GM19372 (cell line): ENCODE data around the gene PTCD1.
A peak's percentile ranks its signal among the peaks of the same experiment; 100 is the strongest.

Experiments used
- ATAC-seq: cut with Tn5 transposase; IDR thresholded peaks from one replicate; pipeline ENCODE4 v1.9.1; 2021; ENCODE audit warnings: mild to moderate bottlenecking, low read depth, moderate library complexity; ENCODE audit not compliant: unreplicated experiment

The PTCD1 gene, protein sequence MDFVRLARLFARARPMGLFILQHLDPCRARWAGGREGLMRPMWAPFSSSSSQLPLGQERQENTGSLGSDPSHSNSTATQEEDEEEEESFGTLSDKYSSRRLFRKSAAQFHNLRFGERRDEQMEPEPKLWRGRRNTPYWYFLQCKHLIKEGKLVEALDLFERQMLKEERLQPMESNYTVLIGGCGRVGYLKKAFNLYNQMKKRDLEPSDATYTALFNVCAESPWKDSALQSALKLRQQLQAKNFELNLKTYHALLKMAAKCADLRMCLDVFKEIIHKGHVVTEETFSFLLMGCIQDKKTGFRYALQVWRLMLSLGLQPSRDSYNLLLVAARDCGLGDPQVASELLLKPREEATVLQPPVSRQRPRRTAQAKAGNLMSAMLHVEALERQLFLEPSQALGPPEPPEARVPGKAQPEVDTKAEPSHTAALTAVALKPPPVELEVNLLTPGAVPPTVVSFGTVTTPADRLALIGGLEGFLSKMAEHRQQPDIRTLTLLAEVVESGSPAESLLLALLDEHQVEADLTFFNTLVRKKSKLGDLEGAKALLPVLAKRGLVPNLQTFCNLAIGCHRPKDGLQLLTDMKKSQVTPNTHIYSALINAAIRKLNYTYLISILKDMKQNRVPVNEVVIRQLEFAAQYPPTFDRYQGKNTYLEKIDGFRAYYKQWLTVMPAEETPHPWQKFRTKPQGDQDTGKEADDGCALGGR

DNA sequence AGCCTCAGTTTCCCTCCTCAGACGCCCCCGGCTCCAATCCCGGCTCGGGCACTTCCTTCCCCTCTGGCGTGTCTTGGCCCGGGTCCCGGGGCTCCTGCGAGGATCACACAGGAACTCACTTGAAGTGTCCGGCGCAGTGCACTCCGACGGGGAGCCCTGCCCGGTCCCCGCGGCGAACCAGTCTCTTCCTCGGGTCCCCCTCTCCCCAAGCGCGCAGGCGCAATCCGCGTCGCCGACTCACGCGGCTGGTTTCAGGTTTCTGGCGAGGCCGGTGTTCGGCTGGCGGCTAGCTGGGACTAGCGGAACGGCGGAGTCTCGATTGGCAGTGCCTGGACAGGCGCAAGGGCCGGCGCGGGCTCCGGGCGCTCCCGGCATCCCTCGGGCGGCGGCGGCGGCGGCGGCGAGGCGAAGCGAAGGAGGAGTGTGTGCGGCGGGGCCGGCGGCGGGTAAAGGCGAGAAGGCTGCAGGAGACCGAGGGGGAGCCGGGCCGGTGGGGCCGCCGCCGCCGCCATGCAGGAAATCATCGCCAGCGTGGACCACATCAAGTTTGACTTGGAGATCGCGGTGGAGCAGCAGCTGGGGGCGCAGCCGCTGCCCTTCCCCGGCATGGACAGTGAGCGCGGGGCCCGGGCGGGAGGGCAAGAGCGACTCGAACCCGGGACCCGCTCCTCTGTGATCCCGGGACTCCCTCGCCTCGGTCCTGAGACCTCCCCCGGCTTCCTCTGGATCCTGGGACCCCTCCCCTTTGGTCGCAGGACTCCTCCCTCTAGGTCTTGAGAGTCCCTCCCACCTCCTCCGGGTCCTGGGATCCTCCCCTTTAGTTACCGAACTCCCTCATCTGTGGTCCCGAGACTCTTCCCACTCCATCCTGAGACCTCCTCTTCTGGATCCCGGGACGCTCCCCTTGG lies at the start of gene PTCD1, which contains the start of gene CPSF4:
PTCD1 (minus strand) TSS at position 226 of the 908 bp plus-strand sequence. CDS start 3,556 bp downstream, outside the sequence.
CPSF4 (plus strand) TSS at position 371 of the 908 bp plus-strand sequence; CDS start at position 511, 140 bp downstream.
- peak; percentile 91 for ATAC-seq

DNA sequence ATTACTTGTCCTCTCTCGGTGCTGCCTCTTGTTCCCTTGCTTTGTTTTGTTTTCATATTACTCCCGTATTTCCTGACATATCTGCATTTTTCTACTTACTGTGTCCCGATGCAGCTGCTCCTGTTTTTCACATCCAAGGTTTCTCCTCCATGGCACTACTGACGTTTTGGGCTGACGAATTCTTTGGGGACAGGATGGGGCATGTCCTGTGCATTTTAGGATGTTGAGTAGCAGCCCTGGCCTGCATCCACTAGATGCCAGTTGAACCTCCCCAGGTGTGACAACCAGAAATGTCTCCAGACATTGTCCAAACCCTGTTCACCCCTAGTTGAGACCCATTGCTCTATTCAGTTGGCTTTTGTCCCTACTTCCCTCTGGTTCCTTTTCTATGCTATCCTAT lies 46.5 kb upstream of the PTCD1 start:
- ATAC-seq, result no peak

DNA sequence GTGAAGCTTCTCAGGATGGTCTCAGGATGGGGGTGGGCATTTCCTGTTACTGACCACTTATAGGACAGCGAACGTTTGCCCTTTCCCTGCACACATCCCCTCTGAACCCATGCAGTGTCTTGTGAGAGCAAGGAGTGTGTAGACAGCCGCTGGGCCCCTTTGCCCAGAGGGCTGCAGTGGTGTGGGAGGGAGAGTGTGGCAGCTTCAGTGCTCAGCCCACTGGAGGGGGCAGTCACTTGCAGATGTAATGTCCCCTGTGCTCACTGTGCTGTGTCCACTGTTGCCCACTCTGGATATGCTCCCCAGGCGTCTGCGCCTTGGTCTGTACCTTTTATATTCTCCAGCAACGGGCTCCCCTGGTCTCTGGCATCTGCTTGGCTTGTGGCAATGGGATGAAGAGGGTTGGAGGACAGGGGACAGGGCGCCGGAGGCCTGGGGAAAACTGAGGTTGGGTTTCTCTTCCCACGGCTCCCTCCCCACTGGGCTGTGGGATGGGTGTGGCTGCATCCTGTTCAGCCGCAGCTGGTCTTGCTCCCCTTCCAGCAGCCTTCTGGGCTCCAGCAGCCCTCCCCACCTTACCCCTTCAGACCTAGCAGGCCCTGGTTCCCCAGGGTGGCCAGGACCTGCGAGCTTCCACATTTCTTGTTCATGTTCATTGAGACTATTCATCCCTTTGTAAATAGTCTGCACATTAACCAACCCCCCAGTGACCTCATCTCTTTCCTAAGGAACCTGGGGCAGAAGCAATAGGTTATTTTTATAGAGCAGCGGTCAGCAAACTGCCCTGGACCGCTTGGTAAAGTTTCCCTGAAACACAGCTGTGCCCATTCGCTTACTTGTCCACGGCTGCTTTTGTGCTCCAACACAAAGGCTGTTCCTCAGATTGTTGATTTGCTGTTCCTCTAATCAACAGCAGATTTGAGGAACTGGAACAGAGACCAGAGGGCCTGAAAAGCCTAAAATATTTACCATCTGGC lies 40.2 kb upstream of the PTCD1 start:
- ATAC-seq, result no peak

DNA sequence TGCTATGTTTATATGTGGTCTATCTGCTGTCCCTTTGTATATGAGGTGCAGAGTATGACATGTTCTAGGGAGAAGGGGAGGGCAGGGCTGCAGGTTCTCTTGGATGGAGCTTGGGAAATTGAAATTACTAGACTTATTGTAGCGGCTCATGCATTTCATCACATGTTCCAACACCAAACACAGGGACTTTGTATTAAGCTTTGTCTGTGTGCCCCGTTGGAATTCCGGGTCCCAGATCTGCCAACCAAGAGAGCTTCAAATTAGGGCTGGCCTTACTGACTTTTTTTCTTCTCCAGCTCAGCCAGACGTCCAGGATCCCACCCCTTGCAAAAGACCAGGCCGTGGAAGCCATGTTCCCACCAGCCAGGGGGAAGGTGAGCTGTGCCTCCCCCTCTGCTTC lies 37.5 kb upstream of the PTCD1 start:
- no peak for ATAC-seq

DNA sequence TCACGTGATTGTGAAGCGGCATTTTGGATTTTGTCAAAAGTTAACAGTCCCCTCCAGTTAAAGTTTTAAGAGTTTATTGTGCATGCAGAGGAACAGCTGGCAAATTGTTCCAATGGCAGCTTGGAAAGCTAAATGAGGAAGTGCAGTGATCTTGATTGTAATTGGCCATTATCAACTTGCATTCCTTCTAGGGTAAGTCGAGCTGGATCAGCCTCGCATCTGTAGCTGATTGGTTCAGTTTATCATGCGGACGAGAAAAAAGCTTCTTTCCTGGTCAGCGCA lies 34.7 kb upstream of the PTCD1 start:
- ATAC-seq, result no peak

DNA sequence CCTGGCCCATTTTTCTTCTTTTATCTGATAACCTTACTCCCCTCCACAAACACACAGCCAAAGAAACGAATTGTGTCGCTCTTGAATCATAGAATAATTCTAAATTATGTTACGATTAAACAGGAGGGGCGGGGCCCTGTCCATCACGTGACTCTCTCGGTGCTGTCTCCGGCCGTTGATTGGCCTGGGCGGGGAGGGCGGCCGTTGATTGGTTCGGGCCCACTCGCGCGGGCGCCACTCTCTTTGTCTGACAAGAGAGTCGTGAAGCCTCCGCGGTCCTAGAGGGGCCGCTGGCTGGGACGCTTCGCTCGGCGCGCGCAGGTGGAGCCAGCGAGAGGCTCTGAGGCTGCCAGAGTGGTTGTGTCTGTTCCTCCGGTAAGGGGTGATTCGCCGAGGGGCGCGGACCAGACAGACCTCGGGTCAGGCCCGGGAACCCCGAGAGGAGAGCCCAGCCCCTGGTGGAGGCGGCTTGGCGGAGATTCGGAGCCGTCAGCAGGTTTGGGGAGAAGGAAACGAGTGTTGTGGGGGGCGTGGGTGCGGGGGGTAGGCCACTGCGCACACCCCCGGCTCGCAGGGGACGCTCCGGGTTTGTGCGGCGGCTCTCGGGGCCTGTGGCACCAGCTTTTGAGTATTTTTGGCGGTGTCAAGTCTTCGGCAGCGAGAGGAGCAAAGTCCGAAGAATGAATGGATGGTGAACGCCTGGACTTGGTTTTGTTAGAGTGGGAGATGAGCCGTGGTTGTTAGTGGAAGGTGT lies 34.1 kb upstream of the PTCD1 start, which contains the start of gene ZNF789:
ZNF789 (plus strand) TSS at position 330 of the 754 bp plus-strand sequence. CDS start 3,567 bp downstream, outside the sequence.
- peak; percentile 96 for ATAC-seq

DNA sequence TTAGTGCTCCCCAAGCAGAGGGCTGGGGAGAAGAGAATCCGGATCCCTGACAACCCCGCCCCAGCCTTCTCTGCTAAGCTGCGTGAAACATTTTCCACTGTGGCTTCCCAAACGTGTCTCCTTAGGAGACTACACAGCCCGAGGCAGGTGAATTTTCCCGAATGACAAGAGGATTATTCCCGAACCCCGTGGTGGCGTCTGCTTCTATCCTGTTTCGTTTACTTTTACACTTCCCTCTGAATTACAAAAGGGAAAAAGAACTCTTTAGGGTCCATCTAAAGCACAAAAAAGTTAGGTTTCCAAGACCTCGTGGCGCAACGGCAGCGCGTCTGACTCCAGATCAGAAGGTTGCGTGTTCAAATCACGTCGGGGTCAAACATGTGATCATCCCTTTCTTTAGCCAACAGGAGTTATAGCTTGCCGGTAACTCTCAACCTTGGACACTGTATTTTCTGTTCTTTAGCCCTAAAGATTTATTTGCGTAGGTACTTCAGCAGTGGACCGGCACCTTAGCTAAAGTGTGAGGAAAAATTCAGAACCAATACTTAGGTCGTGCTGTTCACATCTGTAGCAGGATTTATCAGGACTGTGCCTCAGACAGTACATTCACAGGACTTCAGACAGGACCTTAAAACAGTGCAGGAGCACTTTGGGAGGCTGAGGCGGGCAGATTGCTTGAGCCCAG lies 30.9 kb upstream of the PTCD1 start:
- ATAC-seq, result no peak

DNA sequence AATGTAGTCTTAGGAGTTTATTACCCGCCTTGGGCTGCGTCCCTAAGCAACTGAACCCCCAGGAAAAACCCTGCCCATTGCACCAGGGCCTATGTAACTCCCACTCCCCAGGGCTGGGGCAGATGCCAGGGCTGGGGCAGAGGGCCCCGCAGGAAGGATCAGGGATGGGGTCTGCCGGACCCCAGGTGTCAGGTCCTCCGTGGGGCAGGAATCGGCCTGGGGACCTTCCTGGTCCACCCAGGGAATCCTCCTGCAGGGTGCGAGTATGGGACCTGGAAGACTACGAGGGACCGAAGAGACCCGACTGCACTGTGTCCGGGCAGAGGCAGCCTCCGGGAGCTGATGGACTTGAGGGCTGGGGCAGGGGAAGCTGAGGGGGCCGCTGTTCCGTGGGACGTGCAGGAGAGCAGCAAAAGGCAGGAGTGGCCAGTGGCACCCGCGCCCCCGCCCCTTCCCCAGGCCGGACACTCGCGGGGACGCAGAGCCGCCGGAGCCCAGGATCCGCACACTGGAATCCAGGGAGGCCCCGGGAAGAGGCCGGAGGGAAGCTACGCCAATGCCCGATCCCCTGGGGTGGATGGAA lies 29.8 kb upstream of the PTCD1 start:
- no peak for ATAC-seq

DNA sequence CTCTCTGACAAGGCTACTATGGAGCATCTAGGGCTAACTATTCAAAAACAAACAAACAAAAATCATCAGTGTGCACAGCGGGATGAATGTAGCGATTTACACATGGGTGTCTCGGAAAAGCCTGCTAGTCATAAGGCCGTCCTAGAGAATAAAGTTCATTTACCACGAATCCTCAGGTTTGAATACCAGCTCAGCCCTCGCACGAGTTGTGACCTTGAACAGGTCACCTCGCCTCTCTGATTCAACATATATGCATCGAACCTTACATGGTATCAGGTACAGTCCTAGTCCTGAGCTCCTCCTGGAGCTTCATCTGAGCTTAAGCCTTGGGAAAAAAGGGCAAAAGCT lies 26.8 kb upstream of the PTCD1 start:
- no peak for ATAC-seq

DNA sequence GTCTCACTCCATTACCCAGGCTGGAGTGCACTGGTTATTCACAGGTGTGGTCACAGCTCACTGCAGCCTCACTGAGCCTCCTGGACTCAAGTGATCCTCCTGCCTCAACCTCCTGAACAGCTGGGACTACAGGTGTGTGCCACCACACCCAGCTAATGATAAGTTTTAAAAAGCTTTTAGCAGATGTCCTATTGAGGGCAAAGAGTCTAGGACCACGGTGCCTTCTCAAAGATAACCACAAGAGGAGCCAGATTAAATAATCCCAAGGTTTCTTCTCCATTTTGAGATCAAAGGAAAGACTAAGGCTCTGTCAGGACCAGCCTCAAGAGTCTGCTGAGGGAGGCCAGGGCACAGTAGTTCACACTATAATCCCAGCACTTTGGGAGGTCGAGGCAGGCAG lies 22.6 kb upstream of the PTCD1 start:
- ATAC-seq, result no peak

DNA sequence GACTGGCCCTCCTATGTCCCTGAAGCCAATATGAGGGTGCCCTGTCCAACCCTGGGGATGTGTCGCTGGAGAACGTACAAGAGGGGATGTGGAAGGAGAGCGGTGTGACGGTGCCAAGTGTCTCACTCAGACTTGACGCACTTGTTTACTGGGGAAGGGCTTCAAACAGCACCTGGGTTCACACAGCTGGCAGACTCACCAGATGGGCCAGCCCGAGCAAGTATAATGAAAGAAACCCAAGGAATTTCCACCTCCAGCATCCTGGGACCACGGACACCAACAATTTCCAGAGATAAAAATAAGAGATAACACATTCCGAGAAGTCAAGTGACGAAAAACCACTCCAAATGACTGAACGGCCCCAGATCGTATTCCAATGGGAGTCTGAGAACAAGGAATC lies 22.1 kb upstream of the PTCD1 start:
- no peak for ATAC-seq

DNA sequence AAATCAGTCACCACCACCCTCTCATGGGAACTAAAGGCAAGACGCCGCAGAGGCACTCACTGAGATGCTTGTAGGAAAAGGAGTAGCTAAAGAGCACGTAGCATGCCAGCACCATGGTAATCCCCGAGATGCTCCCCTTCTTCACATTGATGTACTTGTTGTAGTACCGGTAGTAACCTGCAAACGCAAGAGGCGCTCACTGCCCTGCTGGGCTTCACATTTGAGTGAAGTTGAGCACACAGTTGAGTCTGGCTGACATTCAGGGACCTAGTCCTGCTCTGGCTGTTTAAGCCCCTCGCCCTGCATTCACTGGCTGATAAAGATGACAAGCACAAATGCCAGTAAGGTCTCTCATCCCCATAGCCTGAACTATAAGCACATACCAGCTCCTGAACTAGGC lies 20.5 kb upstream of the PTCD1 start:
- no peak for ATAC-seq

DNA sequence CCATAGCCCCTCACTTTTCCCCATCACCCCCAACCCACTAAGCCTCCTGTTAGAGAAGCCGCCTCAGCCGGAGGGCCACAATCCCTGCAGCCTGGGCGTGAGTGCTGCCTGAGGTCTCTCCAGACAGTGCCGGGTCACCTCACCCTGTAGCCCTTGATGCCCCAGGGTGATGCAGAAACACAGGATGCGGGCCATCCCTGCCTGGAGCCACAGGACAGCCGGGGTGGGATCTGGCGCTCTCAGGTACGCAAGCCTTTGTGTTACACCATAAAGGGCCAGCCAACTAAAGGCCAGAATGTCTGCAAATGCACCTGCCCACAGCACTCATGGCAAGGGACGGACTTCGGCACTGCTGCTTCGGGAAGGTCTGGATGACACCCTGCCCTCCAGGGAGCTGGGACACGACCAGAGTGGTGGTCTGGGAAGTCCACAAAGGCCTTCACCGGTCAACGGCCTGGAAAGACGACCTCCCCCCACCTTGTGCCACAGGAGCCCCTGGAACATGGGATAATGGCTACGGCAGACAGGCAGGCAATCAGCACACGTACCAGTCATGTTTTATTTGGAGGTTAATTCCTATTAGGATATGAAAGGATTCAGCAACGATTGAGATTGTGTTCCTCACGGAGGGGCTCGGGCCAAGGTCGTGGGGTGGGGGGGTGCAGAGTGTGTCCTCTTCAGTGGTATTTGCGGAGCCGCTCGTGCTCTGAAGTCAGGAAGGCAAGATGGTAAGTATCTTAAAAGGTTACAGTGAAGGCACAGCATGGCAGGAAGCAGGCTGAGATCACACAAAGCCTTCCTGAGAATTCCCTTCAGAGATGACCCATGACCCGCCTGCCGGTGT lies 19.3 kb upstream of the PTCD1 start:
- ATAC-seq, result no peak

DNA sequence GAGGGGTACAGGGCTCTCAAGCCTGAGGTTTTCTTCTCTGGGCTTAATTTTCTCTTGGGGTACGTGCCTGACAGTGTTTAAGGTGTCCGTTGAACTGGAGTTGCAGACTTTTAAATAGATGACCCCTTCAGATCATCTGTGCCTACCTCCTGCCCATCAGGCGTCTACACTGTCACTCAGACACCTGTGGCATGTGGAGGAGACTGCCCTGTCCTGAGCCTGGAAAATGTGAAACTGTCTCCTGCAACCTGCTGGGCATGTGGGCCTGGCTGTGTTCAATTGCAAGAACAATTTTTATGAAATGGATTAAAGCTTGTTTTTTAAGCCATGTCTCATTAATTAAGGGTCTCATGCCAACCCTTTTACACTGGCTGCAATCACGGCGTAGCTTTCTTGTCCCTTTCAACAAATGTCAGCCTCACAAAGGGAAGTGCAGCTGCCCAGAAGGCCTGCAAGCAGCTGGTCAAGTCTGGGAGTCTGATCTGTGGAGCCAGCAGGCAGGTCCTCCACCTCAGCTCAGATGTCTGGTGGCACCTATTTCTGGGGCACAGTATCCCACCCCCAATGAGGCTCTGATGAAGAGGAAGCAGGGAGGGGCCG lies 18.6 kb upstream of the PTCD1 start:
- no peak for ATAC-seq

DNA sequence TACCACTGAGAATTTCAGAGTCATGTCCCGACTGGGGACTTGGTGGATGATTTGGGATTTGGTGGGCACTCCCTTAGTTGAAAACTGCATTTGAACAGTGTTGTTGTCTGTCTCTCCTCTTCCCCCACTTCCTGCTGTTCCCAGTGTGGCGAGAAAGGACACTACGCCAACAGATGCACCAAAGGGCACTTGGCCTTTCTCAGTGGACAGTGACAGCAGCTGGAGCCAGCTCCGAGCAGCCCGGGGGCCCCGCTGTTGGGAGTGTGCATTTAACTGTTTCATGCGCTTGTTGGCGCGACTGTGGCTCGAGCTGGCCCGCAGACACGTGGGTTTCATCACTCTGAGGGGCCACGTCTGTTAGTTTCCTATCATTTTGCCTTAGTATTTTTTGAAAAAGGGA lies 17.7 kb upstream of the PTCD1 start:
- no peak for ATAC-seq

DNA sequence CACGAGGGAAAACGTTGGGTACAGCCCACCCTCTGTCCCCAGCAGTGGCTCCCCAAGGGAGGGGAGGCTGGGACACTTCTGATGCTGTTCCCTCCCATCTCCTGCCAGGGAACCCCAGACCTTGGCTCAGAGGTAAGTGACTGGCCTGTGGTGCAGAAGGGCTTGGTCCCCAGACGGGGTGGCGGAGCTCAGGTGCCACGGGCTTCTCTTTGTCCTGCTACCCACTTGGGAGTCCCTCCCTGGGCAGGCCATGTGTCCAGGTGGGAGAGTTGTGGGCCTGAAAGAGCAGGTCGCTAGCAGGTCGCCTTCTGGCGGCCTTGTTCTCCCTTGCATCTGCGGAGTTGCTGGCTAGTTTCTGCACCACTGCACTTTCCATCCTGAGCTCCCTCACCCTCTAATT lies 17.3 kb upstream of the PTCD1 start:
- ATAC-seq, result no peak

DNA sequence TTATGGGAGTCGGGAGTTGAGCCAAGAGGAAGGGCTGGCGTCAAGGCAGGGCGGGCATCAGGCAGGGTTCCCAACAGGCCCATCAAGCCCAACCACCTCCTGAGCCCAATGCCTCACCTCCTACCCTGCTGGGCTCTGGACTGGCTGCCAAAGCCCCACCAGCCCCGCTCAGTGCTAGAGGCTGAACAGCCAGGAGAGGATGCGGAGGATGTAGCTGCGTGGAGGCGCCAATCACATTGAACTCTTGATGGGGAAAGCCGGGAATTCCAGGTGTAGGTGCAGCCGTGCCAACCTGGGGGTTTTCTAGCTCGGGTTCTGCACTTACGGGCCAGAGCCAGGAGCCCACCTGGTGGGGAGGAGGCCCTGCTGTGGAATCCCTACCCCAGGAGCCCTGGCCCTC lies 14.5 kb upstream of the PTCD1 start:
- no peak for ATAC-seq
